DMS79 treated with DMSO at 0.1 percent for 48 hours (cell line): ENCODE measurements around the gene CYBA.

Experiments
- DNase-seq: peaks from one replicate; lab custom pipeline; 2025; lab: John Stamatoyannopoulos, UW

The CYBA gene

DNA sequence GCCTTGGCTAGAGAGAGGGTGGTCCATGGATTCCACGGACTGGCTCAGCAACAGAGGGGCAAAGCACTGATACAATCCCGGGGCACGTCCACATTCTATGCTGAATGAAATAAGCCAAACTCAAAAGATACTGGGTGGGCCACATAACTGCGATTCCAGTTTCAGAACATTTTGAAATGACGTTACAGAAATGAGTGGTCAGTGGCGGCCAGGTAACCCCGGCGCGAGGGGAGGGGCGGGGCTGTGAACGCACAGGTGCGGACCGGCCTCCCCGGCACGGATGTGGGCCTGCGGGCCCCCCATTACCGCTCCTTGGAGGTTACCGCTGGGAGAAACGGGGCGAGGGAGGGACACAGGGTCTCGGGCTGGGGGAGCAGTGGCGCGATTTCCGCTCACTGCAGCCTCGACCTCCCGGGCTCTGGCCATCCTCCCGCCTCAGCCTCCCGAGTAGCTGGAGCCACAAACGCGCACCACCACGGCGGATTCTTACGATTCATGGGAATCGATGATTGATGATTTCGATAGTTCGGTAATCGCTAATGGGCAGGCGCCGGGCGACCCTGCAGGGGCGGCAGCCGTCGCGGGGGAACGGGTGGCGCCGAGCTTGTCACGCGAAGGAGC, 11.5 kb upstream of the CYBA start:
- DNase-seq, result no peak

DNA sequence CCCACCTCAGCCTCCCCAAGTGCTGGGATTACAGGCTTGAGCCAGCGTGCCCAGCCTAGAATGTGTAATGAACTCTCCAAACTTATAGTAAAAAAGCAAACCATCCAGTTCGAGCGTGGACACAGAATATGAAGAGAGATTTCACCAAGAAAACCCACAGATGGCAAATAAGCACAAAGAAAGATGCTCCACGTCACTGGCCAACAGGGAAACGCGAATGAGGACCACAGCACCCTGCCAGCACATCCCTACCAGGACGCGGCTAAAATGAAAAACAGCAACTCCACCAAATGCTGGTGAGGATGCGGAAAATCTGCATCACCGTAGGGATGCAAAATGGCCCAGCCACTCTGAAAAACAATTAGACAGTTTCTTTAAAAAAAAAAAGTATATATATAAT, 10.6 kb upstream of the CYBA start:
- no peak for DNase-seq

- DNase-seq, result no peak
Measured at GRCh38 chr16:88659160-88659559, 8.3 kb upstream of the CYBA start.

DNA sequence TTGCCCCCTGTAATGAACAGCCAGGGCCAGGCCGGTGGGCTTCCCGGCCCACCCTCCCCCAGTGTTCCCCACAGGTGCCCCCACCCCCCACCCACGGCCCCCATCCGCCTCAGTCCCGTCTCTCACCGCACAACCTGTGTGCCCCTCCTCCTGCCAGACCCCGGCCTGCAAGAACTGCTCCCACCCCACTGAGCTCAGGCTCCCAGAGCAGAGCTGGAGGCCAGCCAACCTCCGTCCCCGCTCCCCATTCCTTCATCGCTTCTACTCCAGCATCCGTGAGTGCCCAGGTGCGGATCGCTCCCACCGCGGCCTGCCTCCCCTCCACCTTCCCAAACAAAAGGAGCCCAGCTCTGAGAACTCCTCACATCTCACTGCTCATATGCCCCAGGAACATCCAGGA, 7.9 kb upstream of the CYBA start:
- DNase-seq, result peak; percentile 9

GRCh38 chr16:88657371-88657770, 6.5 kb upstream of the CYBA start:
- no peak for DNase-seq

DNA sequence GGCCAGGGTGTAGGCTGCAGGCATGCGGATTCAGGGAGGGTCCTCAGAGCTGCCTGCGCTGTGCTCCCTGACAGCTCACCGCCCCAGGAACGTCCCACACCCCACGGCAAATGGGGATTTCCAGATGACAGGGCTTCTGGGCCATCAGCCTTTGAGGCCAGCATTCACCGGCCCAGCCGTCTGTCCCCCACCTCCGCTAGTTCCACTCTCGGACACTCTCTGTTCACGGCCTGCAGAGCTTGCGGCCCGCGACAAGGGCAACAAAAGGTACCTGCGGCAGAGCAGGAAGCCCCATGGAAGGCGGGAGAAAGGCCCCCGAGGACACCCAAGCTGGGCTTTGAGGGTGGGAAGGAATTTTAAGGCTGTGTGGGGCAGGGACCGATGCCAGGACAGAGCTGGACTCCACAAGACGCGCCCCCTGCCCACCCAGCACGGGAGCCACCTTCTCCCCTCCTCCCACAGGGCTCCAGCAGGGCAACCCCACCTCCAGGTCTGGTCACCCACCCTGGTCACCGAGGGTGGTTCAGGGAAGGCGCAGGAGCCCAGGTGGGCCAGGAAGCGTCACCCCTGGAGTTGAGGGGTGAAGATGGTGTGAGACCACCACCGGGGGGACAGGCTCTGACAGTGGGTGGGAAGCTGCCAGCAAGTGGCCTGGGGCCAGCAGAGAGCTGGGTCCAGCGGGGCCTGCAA, 5.6 kb upstream of the CYBA start:
- DNase-seq, result no peak

DNA sequence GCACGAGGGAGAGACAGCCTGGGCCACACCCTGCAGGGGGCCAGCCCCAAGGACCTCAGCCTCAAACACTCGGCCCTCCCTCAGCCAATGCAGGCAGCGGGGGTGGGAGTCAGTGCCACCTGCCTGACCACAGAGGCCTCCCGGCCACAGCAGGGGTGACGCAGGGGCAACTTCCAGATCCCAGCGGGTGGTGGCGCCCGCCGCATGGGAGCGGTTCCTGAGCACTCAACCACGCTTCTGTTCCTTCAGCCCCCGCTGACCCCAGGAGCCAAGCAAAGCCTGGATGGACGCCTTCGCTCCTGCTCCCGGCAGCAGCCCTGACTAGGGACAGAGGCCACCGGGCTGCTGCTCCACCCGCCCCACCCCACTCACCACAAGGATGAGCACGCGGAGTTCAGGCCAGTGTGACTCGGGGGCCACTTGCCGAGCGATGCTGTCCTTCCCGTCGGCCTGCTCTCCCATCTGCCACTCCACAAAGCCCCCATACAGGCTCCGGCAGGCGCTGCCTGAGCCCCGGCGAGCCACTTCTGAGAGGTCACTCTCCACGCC, 5.0 kb upstream of the CYBA start:
- DNase-seq, result no peak

DNA sequence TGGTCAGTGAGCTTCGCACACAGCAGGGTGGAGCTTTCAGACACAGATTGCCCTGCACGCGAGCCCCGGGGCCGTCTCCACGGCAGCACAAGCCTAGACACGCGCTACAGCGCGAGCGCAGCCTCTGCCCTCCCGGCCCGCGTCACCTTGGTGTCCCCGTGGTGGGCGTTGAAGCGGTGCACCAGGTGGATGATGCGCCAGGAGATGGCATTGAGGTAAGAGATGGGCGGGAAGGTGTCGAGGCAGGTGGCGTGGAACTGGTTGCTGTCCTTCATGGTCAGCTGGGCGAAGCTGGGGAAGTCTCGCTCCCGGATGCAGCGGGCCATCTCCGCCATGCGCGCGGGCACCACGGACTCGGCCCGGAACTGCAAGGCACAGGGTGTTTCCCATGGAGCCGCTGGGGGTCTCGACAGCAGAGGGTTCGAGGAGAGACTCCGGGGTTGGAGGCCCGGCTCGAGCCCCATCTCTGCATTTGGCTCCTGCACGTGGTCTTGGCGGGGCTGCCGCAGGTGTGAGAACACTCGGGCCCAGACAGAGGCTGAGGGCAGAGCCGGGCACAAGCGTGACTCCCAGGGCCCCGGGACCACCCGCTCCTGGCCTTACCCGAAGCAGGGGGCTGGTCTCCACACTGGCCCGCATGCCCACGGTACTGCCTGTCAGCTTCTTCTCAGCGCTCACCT, 4.3 kb upstream of the CYBA start:
- no peak for DNase-seq

GRCh38 chr16:88654363-88655052, 3.7 kb upstream of the CYBA start:
- DNase-seq, result no peak

- no peak for DNase-seq
Measured at GRCh38 chr16:88653596-88654362, 2.9 kb upstream of the CYBA start.

GRCh38 chr16:88653101-88653500, 2.2 kb upstream of the CYBA start:
- DNase-seq, result no peak

DNA sequence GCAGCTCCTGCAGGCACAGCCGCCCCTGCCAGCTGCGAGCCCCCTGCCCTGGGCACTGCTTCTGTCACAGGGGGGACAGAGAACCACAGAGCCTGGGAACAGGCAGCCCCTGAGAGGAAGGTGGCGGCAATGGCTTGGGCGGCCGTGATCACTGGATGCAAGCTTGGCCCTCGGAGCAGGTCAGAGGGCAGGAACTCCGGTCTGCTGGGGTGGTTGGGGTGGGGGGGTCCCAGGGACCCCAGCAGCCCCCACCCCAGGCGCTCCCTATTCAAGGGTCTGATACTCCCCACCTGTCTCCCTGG, 1.9 kb upstream of the CYBA start:
- no peak for DNase-seq

GRCh38 chr16:88651989-88652761, 1.3 kb upstream of the CYBA start:
- no peak for DNase-seq

DNA sequence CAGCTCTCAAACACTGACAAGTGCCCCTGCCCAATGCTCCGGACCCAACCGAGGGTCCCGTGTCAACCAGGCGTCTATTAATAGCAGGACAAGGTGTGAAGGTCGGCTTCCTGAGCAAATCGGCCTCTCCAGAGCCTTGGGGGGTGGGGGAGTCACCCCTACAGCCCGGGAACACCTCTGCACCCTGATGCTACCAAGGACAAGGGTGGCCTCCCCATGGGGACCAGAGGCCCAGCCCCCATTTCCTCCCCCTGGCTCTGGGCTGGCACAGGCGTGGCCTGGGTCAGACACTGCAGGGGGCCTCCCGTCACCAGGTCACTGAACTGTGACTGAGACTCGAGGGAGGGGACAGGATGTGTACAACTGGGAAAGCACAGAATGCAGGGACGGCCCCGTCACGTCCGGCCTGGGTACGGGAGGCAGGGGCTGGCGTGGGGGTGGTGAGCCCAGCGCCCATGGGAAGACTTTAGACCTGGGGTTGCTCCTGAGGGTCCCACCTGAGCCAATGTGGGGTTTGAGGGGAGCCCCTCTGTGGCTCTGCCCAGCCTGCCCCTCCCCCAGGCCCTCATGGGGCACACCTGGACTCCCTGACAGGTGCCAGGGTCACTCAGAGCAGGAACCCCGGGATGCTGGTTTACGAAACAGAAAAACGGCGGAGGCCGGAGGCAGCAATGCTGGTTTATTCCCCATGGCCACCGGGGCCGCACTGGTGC, 579 bp upstream of the CYBA start:
- no peak for DNase-seq

GRCh38 chr16:88649924-88650748, 717 bp downstream of the CYBA start:
- no peak for DNase-seq

DNA sequence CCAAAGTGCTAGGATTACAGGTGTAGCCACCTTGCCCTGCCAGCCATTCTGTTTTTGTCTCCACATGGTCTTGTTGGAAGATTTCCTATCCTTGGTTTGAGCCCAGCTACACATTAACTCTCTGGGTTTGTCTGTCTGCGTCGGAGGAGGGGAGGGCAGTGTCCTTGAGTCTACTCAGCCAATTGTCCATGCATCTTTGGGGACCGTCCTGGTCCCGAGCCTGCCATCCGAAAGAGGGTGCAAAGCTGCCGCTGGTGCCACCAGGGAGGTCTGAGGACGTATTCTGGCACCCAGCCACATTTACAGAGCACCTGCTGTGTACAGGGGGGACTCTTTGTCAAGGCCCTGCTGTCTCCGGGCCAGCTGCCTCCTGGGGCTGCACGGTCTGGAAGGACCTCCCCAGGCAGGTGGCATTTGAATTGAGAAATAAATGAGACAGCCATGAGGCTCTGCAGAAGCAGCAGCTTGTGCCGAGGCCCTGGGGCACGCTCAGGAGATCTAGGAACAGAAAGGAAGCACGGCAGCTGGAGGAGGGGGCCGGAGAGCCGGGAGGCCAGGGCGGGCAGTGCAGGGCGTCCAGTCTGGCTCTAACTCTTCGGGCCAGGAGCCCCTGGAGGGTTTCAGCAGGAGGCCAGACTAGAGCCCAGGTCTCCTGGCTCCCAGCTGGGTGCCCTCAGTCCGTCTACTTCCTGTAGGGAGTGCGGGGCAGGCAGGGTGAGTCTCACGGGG, 1.5 kb downstream of the CYBA start:
- DNase-seq, result no peak

DNA sequence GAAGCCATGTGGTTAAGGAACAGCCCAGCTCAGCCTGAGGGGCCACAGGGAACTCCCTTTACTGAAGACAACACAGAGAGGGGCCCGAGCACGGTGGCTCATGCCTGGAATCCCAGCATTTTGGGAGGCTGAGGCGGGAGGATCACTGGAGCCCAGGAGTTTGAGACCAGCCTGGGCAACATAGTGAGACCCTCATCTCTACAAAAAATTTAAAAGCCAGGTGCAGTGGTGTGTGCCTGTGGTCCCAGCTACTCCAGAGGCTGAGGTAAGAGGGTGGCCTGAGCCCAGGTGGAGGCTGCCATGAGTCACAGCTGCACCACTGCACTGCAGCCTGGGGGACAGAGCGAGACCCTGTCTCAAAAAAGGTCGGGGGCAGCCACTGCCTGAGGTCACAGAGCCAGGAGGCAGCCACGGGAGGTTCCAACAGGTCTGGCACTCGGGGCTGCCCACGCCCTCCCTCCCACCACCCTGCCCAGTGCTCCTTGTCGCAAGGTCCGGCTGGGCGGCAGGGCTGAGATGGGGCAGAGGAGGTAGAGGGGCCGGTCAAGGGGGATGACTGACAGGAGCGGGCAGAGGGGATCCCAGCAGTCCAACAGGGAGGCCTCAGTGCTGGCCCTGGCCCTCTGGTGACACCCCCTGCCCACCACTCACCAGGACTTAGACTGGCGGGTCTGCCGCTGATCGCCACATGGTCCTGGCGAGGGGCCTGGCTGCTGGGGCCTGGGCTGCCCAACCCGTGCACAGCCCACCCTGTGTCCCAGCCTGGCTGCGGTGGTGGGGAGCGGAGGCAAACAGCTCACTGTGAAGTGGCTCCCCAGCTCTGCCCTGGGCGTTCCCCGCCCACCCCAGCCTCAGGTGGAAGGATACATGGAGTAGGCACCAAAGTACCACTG, 3.4 kb downstream of the CYBA start:
- no peak for DNase-seq
